GM11168 (cell line): ENCODE data around the gene NAT10.
"Not testable (repeated sequence)": the region's sequence is repeated elsewhere in the genome, so short reads cannot be mapped to it uniquely, and the experiment has no call there.

Experiments used
- in situ Hi-C: fragments of 300-500 bp; cut with MboI; formaldehyde crosslinking; loops from one replicate; pipeline ENCODE4 v1.12.0; 2022; ENCODE audit warnings: low sequenced_read_pairs; ENCODE audit not compliant: unreplicated experiment

The NAT10 gene

DNA sequence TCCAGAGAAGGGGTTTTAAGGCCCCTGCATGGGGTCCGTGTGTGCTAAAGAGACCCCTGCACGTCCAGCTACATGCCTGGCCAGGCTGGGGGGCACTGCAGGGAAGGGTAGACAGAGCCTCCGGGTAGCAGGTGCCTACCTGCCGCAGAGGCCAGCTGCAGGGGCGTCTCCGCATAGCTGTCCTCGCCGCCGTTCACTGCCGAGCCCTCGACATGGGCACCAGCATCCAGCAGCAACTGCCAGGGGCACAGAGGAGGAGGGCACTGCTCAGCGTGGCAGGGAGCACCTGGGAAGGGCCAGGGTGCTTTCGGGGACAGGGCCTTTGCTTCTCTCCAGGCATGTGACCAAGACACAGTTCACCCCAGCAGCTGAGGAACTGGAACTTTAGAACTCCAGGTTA lies 59.7 kb downstream of the NAT10 start:
- in situ Hi-C loops, result loop anchor here (5.0 to 25.0 kb wide), 2 partner anchors 192 to 322 kb away; partner anchors contain the start of gene ABTB2

- in situ Hi-C loops, result loop anchor here (5.0 to 25.0 kb wide), 2 partner anchors 191 to 321 kb away; partner anchors contain the start of gene ABTB2
Measured at GRCh38 chr11:34165786-34166555, 60.5 kb downstream of the NAT10 start.

GRCh38 chr11:34166806-34167740 lies 61.6 kb downstream of the NAT10 start:
- in situ Hi-C loops, result loop anchor here (5.0 to 25.0 kb wide), 2 partner anchors 190 to 320 kb away; partner anchors contain the start of gene ABTB2

DNA sequence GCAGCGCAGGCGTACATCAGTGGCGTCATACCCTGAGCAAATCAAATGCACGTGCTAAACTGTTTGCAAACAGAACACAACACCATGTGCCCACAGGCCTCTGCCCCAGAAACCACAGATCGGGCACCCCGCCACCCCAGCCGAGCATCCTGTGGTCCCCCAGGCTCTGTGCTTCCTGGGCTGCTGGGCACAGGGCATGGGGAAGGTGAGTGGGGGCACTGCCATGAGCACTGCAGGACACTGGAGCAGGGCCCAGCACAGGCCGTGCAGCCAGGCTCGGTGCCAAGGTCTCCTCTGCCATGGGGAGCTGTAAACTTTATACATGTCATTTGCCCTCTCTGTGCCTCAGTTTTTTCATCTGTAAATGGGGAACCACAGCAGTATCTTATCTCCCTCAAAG lies 62.5 kb downstream of the NAT10 start:
- in situ Hi-C loops, result loop anchor here (5.0 to 25.0 kb wide), 2 partner anchors 189 to 319 kb away; partner anchors contain the start of gene ABTB2

DNA sequence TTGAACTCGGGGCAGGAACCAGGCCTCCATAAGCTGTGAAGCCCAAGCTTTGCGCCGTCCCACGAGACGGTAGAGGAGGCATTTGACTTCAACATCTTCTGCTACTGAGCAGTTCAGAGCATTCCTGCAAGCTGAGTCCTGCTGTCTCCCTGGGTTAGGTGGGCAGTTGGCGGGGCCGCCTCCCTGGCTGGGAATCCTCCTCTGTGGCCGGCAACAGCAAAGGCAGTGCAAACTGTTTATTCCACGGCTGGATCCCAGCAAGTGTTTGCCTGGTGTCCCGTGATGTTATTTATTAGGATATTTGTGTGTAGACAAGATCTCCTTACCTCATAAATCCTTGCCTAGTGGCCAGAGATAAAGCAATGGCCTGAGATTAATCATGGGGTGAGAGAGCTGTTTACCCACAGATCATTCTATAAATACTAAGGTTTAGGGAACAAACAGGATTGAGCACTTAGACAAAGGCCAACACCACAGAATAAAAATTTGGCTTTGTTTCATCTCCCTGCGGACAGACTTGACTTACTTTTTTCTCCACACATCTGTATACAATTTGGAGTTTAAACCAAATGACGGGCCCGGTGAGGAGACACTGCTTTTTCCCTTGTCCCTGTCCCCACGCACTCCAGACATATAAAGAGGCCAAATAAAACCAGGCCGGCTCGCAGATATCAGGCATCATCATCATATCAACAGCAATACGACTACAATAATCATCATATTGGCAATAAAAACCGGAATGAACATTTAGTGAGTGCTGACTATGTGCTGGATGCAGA lies 63.4 kb downstream of the NAT10 start:
- in situ Hi-C loops, result loop anchor here (5.0 to 25.0 kb wide), 2 partner anchors 188 to 318 kb away; partner anchors contain the start of gene ABTB2

DNA sequence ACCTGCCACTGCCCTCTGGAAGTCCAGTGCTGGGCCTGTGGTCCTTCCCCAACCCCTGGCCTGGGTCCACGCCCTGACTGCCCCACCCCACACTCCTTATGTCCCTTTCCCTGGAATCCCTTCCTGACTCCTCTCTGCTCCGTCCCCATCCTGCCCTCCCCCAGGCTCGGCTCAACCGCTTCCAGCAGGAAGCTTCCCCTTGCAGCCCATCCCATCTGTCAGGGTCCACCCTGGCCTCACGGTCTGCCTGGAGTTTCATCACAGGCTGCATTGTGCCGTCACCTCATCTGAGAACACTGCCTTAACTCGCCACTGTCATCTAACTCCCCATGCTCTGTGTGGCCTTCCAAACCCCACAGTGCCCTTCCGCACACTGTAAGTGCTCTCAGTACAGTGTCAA lies 64.3 kb downstream of the NAT10 start:
- in situ Hi-C loops, result loop anchor here (5.0 to 25.0 kb wide), 2 partner anchors 188 to 318 kb away; partner anchors contain the start of gene ABTB2

- in situ Hi-C loops, result loop anchor here (25.0 kb wide), 1 partner anchor 314 kb away; no protein-coding TSS in a partner anchor
Measured at GRCh38 chr11:34173050-34173449, 67.6 kb downstream of the NAT10 start.

- in situ Hi-C loops, result loop anchor here (25.0 kb wide), 1 partner anchor 313 kb away; no protein-coding TSS in a partner anchor
Measured at GRCh38 chr11:34174412-34175041, 69.1 kb downstream of the NAT10 start.

GRCh38 chr11:34175284-34176019 lies 70.0 kb downstream of the NAT10 start:
- in situ Hi-C loops, result no loop called here

DNA sequence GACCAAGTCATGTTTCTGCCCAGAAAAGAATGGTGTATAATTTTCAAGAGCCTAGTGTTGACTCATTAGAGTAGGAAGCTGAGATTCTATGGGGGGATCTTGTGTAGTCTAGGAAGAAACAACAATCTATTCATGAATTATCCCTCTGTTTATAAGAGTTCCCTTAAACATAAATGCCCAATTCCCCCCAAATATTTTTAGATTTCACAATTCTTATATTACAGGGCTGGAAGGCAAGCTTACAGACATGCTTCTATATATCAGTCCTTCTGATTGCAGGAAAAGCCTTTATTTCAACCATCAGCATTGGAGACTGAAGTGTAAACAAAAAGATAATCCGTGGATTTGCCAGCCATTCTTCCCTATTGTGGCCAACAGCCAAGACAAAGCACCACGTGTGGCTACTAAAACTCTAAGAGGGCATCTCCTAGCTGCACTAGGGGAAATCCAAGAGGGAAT lies 71.4 kb downstream of the NAT10 start:
- in situ Hi-C loops, result no loop called here

DNA sequence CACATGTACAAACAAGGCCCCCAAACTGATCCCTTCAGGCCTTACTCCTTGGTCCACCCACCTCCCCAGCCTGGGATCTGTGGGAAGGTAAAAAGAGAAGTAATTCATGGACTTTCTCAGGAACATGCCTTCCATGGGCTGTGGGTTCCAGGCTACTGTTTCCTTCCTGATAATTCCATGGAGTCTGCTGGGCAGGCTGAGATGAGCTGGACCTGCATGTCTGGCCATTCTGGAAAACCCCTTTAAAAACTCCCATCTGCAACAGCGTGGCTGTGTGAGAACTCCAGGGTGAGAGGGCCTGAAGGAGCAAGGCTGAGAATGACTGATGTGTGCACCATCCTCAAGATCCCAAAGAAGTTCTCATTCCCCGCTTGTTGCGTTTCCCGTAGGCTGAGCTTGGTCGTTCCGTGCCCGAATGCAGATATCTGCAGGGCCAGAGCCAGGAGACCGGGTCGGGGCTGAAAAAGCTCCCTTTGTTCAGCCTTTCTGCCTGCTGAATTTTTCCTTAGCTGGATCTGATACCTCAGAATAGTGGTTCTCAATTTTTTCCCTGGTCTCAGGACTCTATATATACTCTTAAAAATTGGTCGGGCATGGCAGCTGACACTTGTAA lies 72.9 kb downstream of the NAT10 start:
- in situ Hi-C loops, result no loop called here

DNA sequence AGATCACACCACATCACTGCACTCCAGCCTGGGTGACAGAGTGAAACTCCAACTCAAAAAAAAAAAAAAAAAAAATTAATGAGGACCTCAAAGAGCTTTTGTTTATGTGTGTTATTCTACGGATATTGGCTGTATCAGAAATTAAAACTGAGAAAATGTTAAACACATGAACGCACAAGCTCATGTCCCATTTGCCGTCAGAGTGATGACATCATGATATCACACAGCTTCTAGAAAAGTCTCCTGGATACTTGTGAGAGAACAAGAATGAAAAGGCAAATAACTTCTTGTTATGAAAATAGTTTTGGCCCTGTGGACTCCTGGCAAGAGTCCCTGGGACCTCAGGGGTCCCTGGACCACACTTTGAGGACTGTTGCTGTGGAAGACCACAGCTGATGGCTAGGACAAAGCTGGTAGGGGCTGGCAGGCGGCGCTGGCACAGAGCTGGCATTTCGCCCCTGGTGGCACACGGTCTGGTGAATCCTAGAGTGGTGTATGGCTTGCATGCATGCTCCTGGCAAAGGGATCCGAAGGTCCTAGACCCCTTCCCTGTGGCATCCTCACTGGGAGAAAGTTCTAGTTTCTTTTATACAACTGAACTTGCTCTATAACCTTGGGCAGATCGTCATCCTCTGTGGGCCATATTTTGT lies 73.7 kb downstream of the NAT10 start:
- in situ Hi-C loops, result no loop called here

GRCh38 chr11:34180040-34180813 lies 74.8 kb downstream of the NAT10 start:
- in situ Hi-C loops, result no loop called here

- in situ Hi-C loops, result not testable (repeated sequence)
Measured at GRCh38 chr11:34180814-34181165, 75.4 kb downstream of the NAT10 start.

DNA sequence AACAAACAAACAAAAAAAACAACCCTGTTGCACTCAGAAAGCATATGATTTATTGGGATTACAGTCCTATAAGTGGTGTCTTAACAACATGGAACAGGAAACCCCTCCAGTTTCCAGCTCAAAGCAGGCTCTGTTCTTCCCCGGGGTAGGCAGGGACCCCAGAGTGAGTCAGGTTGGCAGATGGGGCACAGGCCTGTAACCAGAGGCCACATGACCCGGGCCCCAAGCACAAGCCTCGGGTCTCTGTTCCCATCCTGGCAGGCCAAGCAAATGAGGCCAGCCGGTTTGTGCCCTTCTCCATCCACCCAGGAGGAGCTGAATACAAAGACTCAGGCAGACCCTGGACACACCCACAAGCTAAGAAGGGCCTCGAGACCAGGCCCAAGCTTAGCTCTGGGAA lies 75.8 kb downstream of the NAT10 start:
- in situ Hi-C loops, result no loop called here

GRCh38 chr11:34181856-34182405 lies 76.5 kb downstream of the NAT10 start:
- in situ Hi-C loops, result no loop called here

- in situ Hi-C loops, result no loop called here
Measured at GRCh38 chr11:34182425-34182824, 77.0 kb downstream of the NAT10 start.
